Activated CD8-positive, alpha-beta memory T cell treated with anti-CD3 and anti-CD28 coated beads for 4 hours (primary cell): Measurements from ENCODE around the gene APOB.

Source experiments
- DNase-seq, 2 donors: peaks; one replicate each; pipeline ENCODE4 v3.0.0-alpha.2; 2020; ENCODE audit warnings: low read depth in 2 of 2

The APOB gene

GRCh38 chr2:21005700-21006422 is 38.0 kb downstream of the APOB start:
- no peak for DNase-seq

GRCh38 chr2:21005111-21005699 is 38.7 kb downstream of the APOB start:
- no peak for DNase-seq

GRCh38 chr2:21004181-21004572 is 39.7 kb downstream of the APOB start:
- no peak for DNase-seq

- no peak for DNase-seq
These were observed 40.2 kb downstream of the APOB start for GRCh38 chr2:21003572-21004180.

GRCh38 chr2:21002814-21003192 is 41.1 kb downstream of the APOB start:
- DNase-seq, result no peak

- no peak for DNase-seq
These were observed 41.7 kb downstream of the APOB start for GRCh38 chr2:21001988-21002813.

GRCh38 chr2:21001225-21001946 is 42.5 kb downstream of the APOB start:
- no peak for DNase-seq

GRCh38 chr2:20999906-21000645 is 43.8 kb downstream of the APOB start:
- DNase-seq, result no peak

- DNase-seq, result no peak
These were observed 44.6 kb downstream of the APOB start for GRCh38 chr2:20998972-20999905.

GRCh38 chr2:20997953-20998722 is 45.7 kb downstream of the APOB start:
- no peak for DNase-seq

GRCh38 chr2:20994130-20994529 is 49.7 kb downstream of the APOB start:
- DNase-seq, result no peak

GRCh38 chr2:20992201-20992711 is 51.6 kb downstream of the APOB start:
- DNase-seq, result no peak

- DNase-seq, result no peak
These were observed 53.1 kb downstream of the APOB start for GRCh38 chr2:20990442-20991430.

GRCh38 chr2:20989404-20989803 is 54.5 kb downstream of the APOB start:
- no peak for DNase-seq

GRCh38 chr2:20988905-20989304 is 55.0 kb downstream of the APOB start:
- DNase-seq, result no peak

- no peak for DNase-seq
These were observed 57.6 kb downstream of the APOB start for GRCh38 chr2:20986024-20986939.

GRCh38 chr2:20985062-20985461 is 58.8 kb downstream of the APOB start:
- DNase-seq, result no peak
